Lower leg skin (tissue), 4 donors: ENCODE data around the gene CENATAC. TPM values are rescaled to one million over a fixed set of nuclear protein-coding genes. Genes with fewer than 3 reads are reported as not detected.
"Not testable (repeated sequence)": the region's sequence is repeated elsewhere in the genome, so short reads cannot be mapped to it uniquely, and the experiment has no call there.

Experiments
- DNase-seq, 2 donors: peaks; one replicate each; pipeline ENCODE4 v3.0.0-alpha.2; 2019; ENCODE audit warnings: low spot score in 2 of 2
- H3K4me3 ChIP-seq: fragments of 200-600 bp; sonication (generic); 2 replicates; pipeline ENCODE4 v1.5.1; 2017; ENCODE audit warnings: mild to moderate bottlenecking, low read depth; ENCODE audit not compliant: poor library complexity, severe bottlenecking
- CTCF ChIP-seq, 3 donors: fragments of 450-650 bp; IDR thresholded peaks; one replicate each; pipeline ENCODE4 v1.5.1; 2016; ENCODE audit warnings: antibody characterized with exemption in 3 of 3, mild to moderate bottlenecking in 3 of 3, moderate library complexity in 2 of 3
- POLR2A ChIP-seq, 2 donors: fragments of 450-650 bp; IDR thresholded peaks; one replicate each; pipeline ENCODE4 v1.6.1; 2016 to 2017; ENCODE audit warnings: antibody characterized with exemption in 2 of 2, mild to moderate bottlenecking in 1 of 2, moderate library complexity in 1 of 2
- WGBS, 2 donors: methylation state at CpG; one replicate each; pipeline ENCODE4 v1.1.5; 2018; 5-methylcytosine and 5-hydroxymethylcytosine counted together
- intact Hi-C: fragments of 100-400 bp; cut with DNase I; formaldehyde crosslinking; loops from one replicate; pipeline ENCODE4 v1.15.0; 2023; ENCODE audit warnings: low total_unique reads
- total RNA-seq, 4 donors: library from RNA; depleted of rRNA; stranded (reverse); fragments of >200 nt; gene quantifications; one replicate each; pipeline ENCODE4 v1.1.0, GENCODE V29; 2016

The CENATAC gene
- total RNA-seq, 4 donors from 2014 or later, result 21.2 to 66.8 (median 39.9) TPM

- no peak within 1 kb of the TSS for H3K4me3 ChIP-seq
- 66 to 69% methylated on average over 20 to 31 of the region's 33 CpGs for WGBS, 2 donors
- intact Hi-C loops, result no loop called here
- DNase-seq, result no peak
- no peak for TF ChIP-seq POLR2A (IDR thresholded peaks at IDR 0.05)
- TF ChIP-seq CTCF (IDR thresholded peaks at IDR 0.05), result no peak
Measured at GRCh38 chr11:118971646-118972045, 26.3 kb upstream of the CENATAC start, which contains the start of gene FOXR1. Gene FOXR1 (plus strand): TSS chr11:118971761. CDS start chr11:118971932, 171 bp downstream.

- intact Hi-C loops, result no loop called here
- no peak for DNase-seq
- no peak overlapping the region for H3K4me3 ChIP-seq
- WGBS, 2 donors, result 95 to 100% methylated on average over 2 of the region's 2 CpGs
- TF ChIP-seq CTCF (IDR thresholded peaks at IDR 0.05) (no peak), POLR2A (IDR thresholded peaks at IDR 0.05) (no peak)
Measured at GRCh38 chr11:118973985-118974384, 24.0 kb upstream of the CENATAC start.

- no peak for DNase-seq
- H3K4me3 ChIP-seq, result no peak overlapping the region
- no peak for TF ChIP-seq POLR2A (IDR thresholded peaks at IDR 0.05)
- no peak for TF ChIP-seq CTCF (IDR thresholded peaks at IDR 0.05)
- intact Hi-C loops, result no loop called here
- 76 to 82% methylated on average over 15 of the region's 15 CpGs for WGBS, 2 donors
Measured at GRCh38 chr11:118975771-118976709, 21.9 kb upstream of the CENATAC start.

GRCh38 chr11:118979434-118979833 lies 18.5 kb upstream of the CENATAC start:
- DNase-seq, result no peak
- 53 to 58% methylated on average over 9 of the region's 9 CpGs for WGBS, 2 donors

GRCh38 chr11:118980191-118980881 lies 17.6 kb upstream of the CENATAC start:
- DNase-seq, result peak in 1 of 2 donors; percentile 24

More at GRCh38 chr11:118979434-118979833, 18.5 kb upstream of the CENATAC start:
- no peak overlapping the region for H3K4me3 ChIP-seq
- intact Hi-C loops, result no loop called here
- no peak for TF ChIP-seq CTCF (IDR thresholded peaks at IDR 0.05)
- no peak for TF ChIP-seq POLR2A (IDR thresholded peaks at IDR 0.05)

GRCh38 chr11:118984337-118984736 lies 13.6 kb upstream of the CENATAC start:
- H3K4me3 ChIP-seq, DNase-seq, intact Hi-C loops: not testable (repeated sequence)
- WGBS, 2 donors, result 53 to 70% methylated on average over 8 of the region's 8 CpGs

More at GRCh38 chr11:118980191-118980881, 17.6 kb upstream of the CENATAC start:
- no peak overlapping the region for H3K4me3 ChIP-seq
- no peak for TF ChIP-seq CTCF (IDR thresholded peaks at IDR 0.05)
- no peak for TF ChIP-seq POLR2A (IDR thresholded peaks at IDR 0.05)
- intact Hi-C loops, result no loop called here
- WGBS, 2 donors, result 25 to 44% methylated on average over 21 of the region's 21 CpGs
